Measurements from ENCODE around the gene PGAP2.

DNA sequence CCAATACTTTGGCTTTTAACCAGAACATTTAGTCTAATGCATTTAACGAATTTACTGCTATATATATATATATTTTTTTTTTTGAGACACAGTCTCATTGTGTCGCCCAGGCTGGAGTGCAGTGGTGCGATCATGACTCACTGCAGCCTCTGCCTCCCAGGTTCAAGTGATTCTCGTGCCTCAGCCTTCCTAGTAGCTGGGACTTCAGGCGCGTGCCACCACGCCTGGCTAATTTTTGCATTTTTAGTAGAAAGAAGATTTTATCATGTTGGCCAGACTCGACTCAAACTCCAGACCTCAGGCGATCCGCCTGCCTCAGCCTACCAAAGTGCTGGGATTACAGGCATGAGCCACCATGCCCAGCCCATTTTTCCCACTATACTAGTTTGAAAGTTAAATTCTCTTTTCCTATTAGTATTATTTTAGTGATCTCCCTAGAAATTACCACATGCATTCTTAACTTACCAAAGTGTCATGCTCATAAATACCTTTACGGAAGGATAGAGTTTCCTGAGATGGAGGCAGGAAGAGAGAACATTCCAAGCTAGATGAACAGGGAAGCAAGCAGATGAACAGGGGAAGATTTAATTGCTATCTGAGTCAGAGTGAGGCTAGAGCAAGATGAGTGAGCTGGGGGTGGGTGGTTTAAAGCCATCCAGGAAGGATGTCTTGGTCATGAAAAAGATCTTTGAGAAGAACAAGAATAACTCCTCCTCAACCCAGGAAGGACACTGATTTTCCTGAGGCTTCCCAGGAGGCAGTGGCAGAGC, 4.4 kb upstream of the PGAP2 start:
- TF ChIP-seq POLR2A (IDR thresholded peaks at IDR 0.05; ENCODE audit: low read length) (no peak), GATA1 (IDR thresholded peaks at IDR 0.05; ENCODE audit: low read depth, low read length) (no peak)

Measured in erythroblast (primary cell).